Endothelial cell of umbilical vein (primary cell): ENCODE measurements around the gene ASIC4. TPM values are rescaled to one million over a fixed set of nuclear protein-coding genes. Genes with fewer than 3 reads are reported as not detected.

Experiments
- BruUV-seq: library from RNA; stranded (reverse); fragments of 400-500 nt; replicated peaks from 2 replicates; lab custom pipeline; 2021; lab: Mats Ljungman, UMichigan
- CTCF ChIA-PET: fragments of 300-600, 350-600 bp; sonication (Branson Sonifier 250); formaldehyde crosslinking; loops from one replicate; lab custom pipeline; 2021; ENCODE audit warnings: antibody characterized with exemption, inconsistent platforms; lab: Charles Lee
- POLR2A ChIA-PET: fragments of 300-600, 350-600 bp; sonication (Branson Sonifier 250); formaldehyde crosslinking; loops from one replicate; lab custom pipeline; 2021; ENCODE audit warnings: antibody characterized with exemption, inconsistent platforms; lab: Charles Lee
- DNase-seq: peaks from one replicate; pipeline ENCODE4 v3.0.0-alpha.2; 2011; ENCODE audit warnings: low read depth, low spot score
- FAIRE-seq: peaks from 2 replicates; lab custom pipeline; 2011; peaks lifted over from hg19 to GRCh38; lab: Jason Lieb, UNC
- H2AFZ ChIP-seq: 2 replicates; pipeline ENCODE4 v1.6.0; 2012; ENCODE audit warnings: low read depth, low read length, control low read depth, inconsistent platforms
- H3K27ac ChIP-seq: 2 replicates; pipeline ENCODE4 v1.5.1; 2011; ENCODE audit warnings: low read depth, mild to moderate bottlenecking, control low read depth, low read length, moderate library complexity; ENCODE audit not compliant: insufficient read depth
- H3K27me3 ChIP-seq, 2 experiments: 2 replicates each; pipeline versions ENCODE4 v1.6.0 to v1.6.1; 2011; ENCODE audit warnings: low read length in 2 of 2, mixed read lengths in 1 of 2; ENCODE audit not compliant: control insufficient read depth in 2 of 2, insufficient read depth in 2 of 2
- H3K36me3 ChIP-seq, 2 experiments: 2 replicates in 1 of 2; 3 replicates in 1 of 2; pipeline ENCODE4 v1.5.1; 2011; ENCODE audit warnings: low read length in 2 of 2, mild to moderate bottlenecking in 1 of 2, moderate library complexity in 1 of 2; ENCODE audit not compliant: control insufficient read depth in 2 of 2, insufficient read depth in 2 of 2; ENCODE audit errors: extremely low read depth in 1 of 2
- H3K4me1 ChIP-seq: 3 replicates; pipeline ENCODE4 v1.5.1; 2011; ENCODE audit warnings: mild to moderate bottlenecking, low read length; ENCODE audit not compliant: control insufficient read depth, insufficient read depth; ENCODE audit errors: extremely low read depth
- H3K4me2 ChIP-seq: 2 replicates; pipeline ENCODE4 v1.6.1; 2011; ENCODE audit warnings: low read length, control low read depth, mixed read lengths; ENCODE audit not compliant: insufficient read depth
- H3K4me3 ChIP-seq, 3 experiments: fragments of 200-600 bp in 1 of 3; sonication (generic), shearing (Covaris generic) in 1 of 3; replicated peaks in 1 of 3; 2 replicates each; pipeline ENCODE4 v1.5.1; 2011 to 2016; ENCODE audit warnings: control low read depth in 3 of 3, low read length in 3 of 3, mild to moderate bottlenecking in 2 of 3, inconsistent platforms in 1 of 3, low read depth in 1 of 3, moderate library complexity in 1 of 3; ENCODE audit not compliant: insufficient read depth in 1 of 3
- H3K79me2 ChIP-seq: 2 replicates; pipeline ENCODE4 v1.6.0; 2012; ENCODE audit warnings: low read length, inconsistent platforms; ENCODE audit not compliant: control insufficient read depth, insufficient read depth
- H3K9ac ChIP-seq: replicated peaks from 2 replicates; pipeline ENCODE3; 2011; ENCODE audit warnings: low read length, control low read depth; ENCODE audit not compliant: insufficient read depth; ENCODE audit errors: extremely low read depth
- H3K9me1 ChIP-seq: replicated peaks from 3 replicates; pipeline ENCODE4 v1.6.0; 2011; ENCODE audit warnings: mild to moderate bottlenecking, low read length; ENCODE audit not compliant: control insufficient read depth, insufficient read depth; ENCODE audit errors: extremely low read depth
- H3K9me3 ChIP-seq: replicated peaks from 2 replicates; pipeline ENCODE4 v1.5.1; 2012; ENCODE audit warnings: low read length, inconsistent platforms; ENCODE audit not compliant: control insufficient read depth, insufficient read depth
- H4K20me1 ChIP-seq: replicated peaks from 2 replicates; pipeline ENCODE3; 2011; ENCODE audit warnings: mild to moderate bottlenecking, low read length; ENCODE audit not compliant: control insufficient read depth, insufficient read depth; ENCODE audit errors: extremely low read depth
- EZH2 ChIP-seq: IDR thresholded peaks from 2 replicates; pipeline ENCODE4 v1.6.1; 2012; ENCODE audit warnings: borderline replicate concordance, low read depth, mild to moderate bottlenecking, moderate library complexity, low read length, inconsistent platforms; ENCODE audit not compliant: severe bottlenecking
- FOS ChIP-seq: IDR thresholded peaks from 2 replicates; pipeline ENCODE4 v1.6.1; 2011; ENCODE audit warnings: mild to moderate bottlenecking, low read length, moderate library complexity, borderline replicate concordance; ENCODE audit not compliant: insufficient read depth
- GATA2 ChIP-seq: IDR thresholded peaks from 2 replicates; pipeline ENCODE4 v1.7.0; 2011; ENCODE audit warnings: low read depth, mild to moderate bottlenecking, moderate library complexity, mixed read lengths, low read length; ENCODE audit not compliant: insufficient read length, insufficient read depth
- JUN ChIP-seq: IDR thresholded peaks from 2 replicates; pipeline ENCODE4 v1.6.1; 2011; ENCODE audit warnings: borderline replicate concordance, low read depth; ENCODE audit not compliant: insufficient read length, insufficient read depth
- MYC ChIP-seq: IDR thresholded peaks from one replicate; pipeline ENCODE4 v1.6.1; 2011; ENCODE audit warnings: mild to moderate bottlenecking, low read depth, low read length
- POLR2A ChIP-seq: IDR thresholded peaks from 2 replicates; pipeline ENCODE4 v1.6.1; 2012; ENCODE audit warnings: low read depth, mild to moderate bottlenecking, control low read depth, low read length
- POLR2AphosphoS5 ChIP-seq: IDR thresholded peaks from 2 replicates; pipeline ENCODE4 v1.6.1; 2012; ENCODE audit warnings: low read depth, mild to moderate bottlenecking, control low read depth, low read length, moderate library complexity; ENCODE audit not compliant: insufficient read depth
- dilution Hi-C: fragments of 300-500 bp; cut with MboI; formaldehyde crosslinking; loops from one replicate; pipeline ENCODE4 v1.15.0; 2019; ENCODE audit warnings: low sequenced_read_pairs; ENCODE audit not compliant: extremely low pct_ligation_motif_present
- intact Hi-C: fragments of 100-400 bp; cut with micrococcal nuclease; formaldehyde crosslinking; loops from one replicate; pipeline ENCODE4 v1.10.0; 2022
- polyA plus RNA-seq, 4 experiments: library from polyadenylated mRNA; depleted of rRNA in 3 of 4; stranded (reverse) in 3 of 4; unstranded in 1 of 4; fragments of >200 nt; gene quantifications; 2 replicates each; pipeline versions ENCODE4 v1.2.1 to v1.2.3, GENCODE V29; 2011 to 2012; ENCODE audit warnings: missing spikeins in 1 of 4
- total RNA-seq: library from RNA; stranded (reverse); gene quantifications from 2 replicates; pipeline ENCODE4 v1.2.3, GENCODE V29; 2021
- TF ChIP-seq, protein P1 (sequence below), 2 donors: IDR thresholded peaks; 1 replicate in 1 of 2; 2 replicates in 1 of 2; pipeline ENCODE4 v1.5.1; 2011; ENCODE audit warnings: low read length in 2 of 2, mild to moderate bottlenecking in 2 of 2, moderate library complexity in 2 of 2, control low read depth in 1 of 2, inconsistent platforms in 1 of 2, low read depth in 1 of 2; ENCODE audit not compliant: insufficient read depth in 1 of 2; ENCODE audit errors: extremely low read depth in 1 of 2

Gene ASIC4
- total and polyA plus RNA-seq, 2 donors (not counting 3 experiments of a cell fraction or from before 2014, with no cell fraction given), result not detected

GRCh38 chr2:219478916-219479315 lies 35.4 kb upstream of the ASIC4 start:
- Histone ChIP-seq H4K20me1 (no peaks in the 10 kb centered on the region), H3K36me3 (no peaks in the 10 kb centered on the region), H2AFZ (no peak overlapping the region), H3K27me3 (peaks cover 17 to 19% of the 10 kb centered on the region in 2 experiments), H3K4me2 (no peak overlapping the region), H3K79me2 (no peaks in the 10 kb centered on the region), H3K4me3 (no peak overlapping the region), H3K27ac (no peak overlapping the region), H3K4me1 (no peaks in the 10 kb centered on the region), H3K9me1 (no peaks in the 10 kb centered on the region), H3K9ac (no peak overlapping the region), H3K9me3 (no peaks in the 10 kb centered on the region)
- TF ChIP-seq GATA2, result no peak
- no peak for TF ChIP-seq POLR2A
- no peak for TF ChIP-seq MYC
- no peak for DNase-seq
- dilution Hi-C loops (no loop called here), intact Hi-C loops (no loop called here)
- no TSS peak for BruUV-seq
- FAIRE-seq, result no peak
- ChIA-PET CTCF (interaction anchor here (0.9 to 7.0 kb wide), 5 partner anchors 17 to 76 kb away, joined by 3 to 115 read pairs (median 7); no protein-coding TSS in a partner anchor), POLR2A (no interaction called here)

- dilution Hi-C loops, result no loop called here
- FAIRE-seq (no peak), DNase-seq (no peak)
- Histone ChIP-seq H3K27ac (no peak overlapping the region), H3K4me2 (no peak overlapping the region), H3K79me2 (no peaks in the 10 kb centered on the region), H3K36me3 (no peaks in the 10 kb centered on the region), H3K27me3 (peaks cover 24 to 30% of the 10 kb centered on the region in 2 experiments), H3K9me3 (no peaks in the 10 kb centered on the region), H3K9me1 (no peaks in the 10 kb centered on the region), H3K4me3 (no peak overlapping the region), H4K20me1 (no peaks in the 10 kb centered on the region), H3K4me1 (no peaks in the 10 kb centered on the region), H2AFZ (no peak overlapping the region), H3K9ac (no peak overlapping the region)
- CTCF ChIA-PET, result interaction anchor here (1.6 kb wide), 1 partner anchor 50 kb away, joined by 7 read pairs; no protein-coding TSS in a partner anchor
- POLR2A ChIA-PET, result no interaction called here
- TF ChIP-seq GATA2 (no peak), JUN (no peak), POLR2AphosphoS5 (no peak), EZH2 (no peak), FOS (no peak)
- TF ChIP-seq, protein P1, sequence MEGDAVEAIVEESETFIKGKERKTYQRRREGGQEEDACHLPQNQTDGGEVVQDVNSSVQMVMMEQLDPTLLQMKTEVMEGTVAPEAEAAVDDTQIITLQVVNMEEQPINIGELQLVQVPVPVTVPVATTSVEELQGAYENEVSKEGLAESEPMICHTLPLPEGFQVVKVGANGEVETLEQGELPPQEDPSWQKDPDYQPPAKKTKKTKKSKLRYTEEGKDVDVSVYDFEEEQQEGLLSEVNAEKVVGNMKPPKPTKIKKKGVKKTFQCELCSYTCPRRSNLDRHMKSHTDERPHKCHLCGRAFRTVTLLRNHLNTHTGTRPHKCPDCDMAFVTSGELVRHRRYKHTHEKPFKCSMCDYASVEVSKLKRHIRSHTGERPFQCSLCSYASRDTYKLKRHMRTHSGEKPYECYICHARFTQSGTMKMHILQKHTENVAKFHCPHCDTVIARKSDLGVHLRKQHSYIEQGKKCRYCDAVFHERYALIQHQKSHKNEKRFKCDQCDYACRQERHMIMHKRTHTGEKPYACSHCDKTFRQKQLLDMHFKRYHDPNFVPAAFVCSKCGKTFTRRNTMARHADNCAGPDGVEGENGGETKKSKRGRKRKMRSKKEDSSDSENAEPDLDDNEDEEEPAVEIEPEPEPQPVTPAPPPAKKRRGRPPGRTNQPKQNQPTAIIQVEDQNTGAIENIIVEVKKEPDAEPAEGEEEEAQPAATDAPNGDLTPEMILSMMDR (IDR thresholded peaks at IDR 0.05; ENCODE audit: extremely low read depth in 1 of 2, insufficient read depth in 1 of 2, low read depth in 1 of 2, low read length in 2 of 2), result no peak
- BruUV-seq, result no TSS peak
- intact Hi-C loops, result no loop called here
These were observed 34.3 kb upstream of the ASIC4 start for GRCh38 chr2:219480004-219480403.
